ENCODE data around the gene PALD1. TPM values are rescaled to one million over a fixed set of nuclear protein-coding genes. Genes with fewer than 3 reads are reported as not detected.

Gene PALD1
- total RNA-seq, 1 donor from 2014 or later, result 1.8 TPM

DNA sequence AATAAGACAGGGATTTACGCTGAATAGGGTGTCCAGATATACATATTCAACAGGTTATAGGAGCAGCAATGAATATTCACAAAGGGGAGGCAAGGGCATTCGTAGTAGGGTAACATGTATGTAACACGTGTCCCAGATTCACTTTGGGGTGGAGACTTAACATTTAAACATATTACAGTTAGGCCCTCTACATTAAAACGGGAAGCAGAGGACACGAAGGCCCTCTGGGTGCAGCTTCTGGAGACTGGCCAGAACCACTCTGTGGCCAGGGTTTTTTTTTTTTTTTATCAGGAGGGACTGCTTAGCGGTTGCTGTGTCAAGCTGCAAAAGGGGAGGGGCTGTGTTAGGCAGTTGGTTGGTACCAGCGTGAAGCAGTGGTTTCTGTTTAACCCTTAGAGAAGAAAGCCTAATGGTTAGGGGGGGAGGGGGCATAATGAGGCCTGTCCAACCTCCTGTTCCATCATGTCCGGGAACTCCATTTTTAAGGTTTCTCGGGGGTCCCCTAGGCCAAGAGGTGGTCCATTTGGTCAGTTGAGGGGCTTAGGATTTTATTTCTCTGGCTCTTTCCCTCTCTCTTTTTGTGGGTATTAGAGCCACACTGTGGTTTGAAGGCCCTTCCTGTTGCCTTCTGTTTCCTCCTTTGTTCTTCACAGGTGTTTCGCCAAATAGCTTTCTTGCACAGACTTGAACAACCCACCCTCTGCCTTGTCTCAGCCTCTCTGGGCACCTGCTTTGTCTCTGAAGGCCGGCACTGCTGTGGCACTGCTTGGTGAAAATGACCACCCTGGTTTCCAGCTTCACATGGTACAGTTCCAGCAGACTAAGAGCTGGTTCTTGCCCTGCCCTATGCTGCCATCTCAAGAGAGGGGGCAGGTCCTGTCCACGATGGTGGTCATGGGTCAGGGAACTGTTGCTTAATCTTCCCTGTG, 97.6 kb downstream of the PALD1 start:
- Mint-ChIP-seq H3K4me1 (ENCODE audit: low read depth, unreplicated experiment) (peaks cover 33% of the 10 kb centered on the region), H3K4me3 (ENCODE audit: unreplicated experiment) (no peak overlapping the region), H3K36me3 (ENCODE audit: low read depth, unreplicated experiment) (no peaks in the 10 kb centered on the region), H3K9me3 (ENCODE audit: unreplicated experiment) (no peaks in the 10 kb centered on the region), H3K27ac (ENCODE audit: unreplicated experiment) (peak overlapping the region; percentile 34), H3K27me3 (ENCODE audit: low read depth, unreplicated experiment) (peaks cover 16% of the 10 kb centered on the region)
- Histone ChIP-seq H3K36me3 (ENCODE audit: insufficient read depth, low read length) (no peaks in the 10 kb centered on the region), H3K27ac (ENCODE audit: low read depth, low read length) (peak overlapping the region; percentile 57), H3K4me2 (ENCODE audit: low read length) (peak overlapping the region; percentile 50), H3K79me2 (ENCODE audit: insufficient read depth, low read length) (no peaks in the 10 kb centered on the region), H4K20me1 (ENCODE audit: insufficient read depth, low read length) (no peaks in the 10 kb centered on the region), H2AFZ (ENCODE audit: low read depth, low read length) (no peak overlapping the region), H3K4me3 (ENCODE audit: insufficient read depth, low read depth, low read length) (no peak overlapping the region), H3K4me1 (ENCODE audit: insufficient read depth, low read length) (peaks cover 33% of the 10 kb centered on the region), H3K9ac (ENCODE audit: low read length) (peak overlapping the region; percentile 36), H3K9me3 (ENCODE audit: insufficient read depth, low read depth, low read length) (no peaks in the 10 kb centered on the region), H3K27me3 (ENCODE audit: insufficient read depth, low read length) (no peaks in the 10 kb centered on the region)
- DNase-seq (ENCODE audit: low read depth) (peak; percentile 73), FAIRE-seq (no peak)
- no peak for TF ChIP-seq EZH2 (IDR thresholded peaks at IDR 0.05; ENCODE audit: insufficient read depth, low read length)
- TF ChIP-seq, protein P1, sequence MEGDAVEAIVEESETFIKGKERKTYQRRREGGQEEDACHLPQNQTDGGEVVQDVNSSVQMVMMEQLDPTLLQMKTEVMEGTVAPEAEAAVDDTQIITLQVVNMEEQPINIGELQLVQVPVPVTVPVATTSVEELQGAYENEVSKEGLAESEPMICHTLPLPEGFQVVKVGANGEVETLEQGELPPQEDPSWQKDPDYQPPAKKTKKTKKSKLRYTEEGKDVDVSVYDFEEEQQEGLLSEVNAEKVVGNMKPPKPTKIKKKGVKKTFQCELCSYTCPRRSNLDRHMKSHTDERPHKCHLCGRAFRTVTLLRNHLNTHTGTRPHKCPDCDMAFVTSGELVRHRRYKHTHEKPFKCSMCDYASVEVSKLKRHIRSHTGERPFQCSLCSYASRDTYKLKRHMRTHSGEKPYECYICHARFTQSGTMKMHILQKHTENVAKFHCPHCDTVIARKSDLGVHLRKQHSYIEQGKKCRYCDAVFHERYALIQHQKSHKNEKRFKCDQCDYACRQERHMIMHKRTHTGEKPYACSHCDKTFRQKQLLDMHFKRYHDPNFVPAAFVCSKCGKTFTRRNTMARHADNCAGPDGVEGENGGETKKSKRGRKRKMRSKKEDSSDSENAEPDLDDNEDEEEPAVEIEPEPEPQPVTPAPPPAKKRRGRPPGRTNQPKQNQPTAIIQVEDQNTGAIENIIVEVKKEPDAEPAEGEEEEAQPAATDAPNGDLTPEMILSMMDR (IDR thresholded peaks at IDR 0.05; ENCODE audit: insufficient read depth, low read depth, low read length), result no peak

DNA sequence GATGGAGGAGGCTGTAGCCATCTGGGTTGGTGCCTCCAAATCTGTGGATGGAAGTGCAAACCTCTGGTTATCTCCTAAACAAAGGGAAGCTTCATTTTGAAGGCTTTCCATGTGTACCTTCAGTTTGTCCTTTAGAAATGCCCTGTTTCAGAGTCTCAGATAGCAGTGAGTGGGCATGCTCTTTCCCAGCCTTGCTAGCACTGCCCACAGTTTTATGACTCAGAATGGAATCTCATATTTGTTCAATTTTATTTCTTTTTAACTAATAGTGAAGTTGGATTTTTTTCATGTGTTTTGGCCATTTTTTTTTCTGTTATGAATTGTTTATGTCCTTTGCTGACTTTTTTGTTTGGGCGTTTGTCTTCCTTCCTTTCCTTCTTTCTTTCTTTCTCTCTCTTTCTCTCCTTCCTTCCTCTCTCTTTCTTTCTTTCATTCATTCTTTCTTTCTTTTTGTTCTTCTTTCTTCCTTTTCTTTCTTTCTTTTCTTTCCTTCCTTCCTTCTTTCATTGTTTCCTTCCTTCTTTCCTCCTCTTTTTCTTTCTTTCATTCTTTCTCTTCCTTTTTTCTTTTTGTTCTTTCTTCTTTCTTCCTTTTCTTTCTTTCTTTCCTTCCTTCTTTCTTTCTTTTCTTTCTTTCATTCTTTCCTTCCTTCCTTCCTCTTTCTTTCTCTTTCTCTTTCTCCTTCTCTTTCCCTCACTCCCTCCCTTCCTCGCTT, 98.4 kb downstream of the PALD1 start:
- no peak overlapping the region for H3K4me3 Mint-ChIP-seq (ENCODE audit: unreplicated experiment)
- H3K4me1 Mint-ChIP-seq (ENCODE audit: low read depth, unreplicated experiment), result peaks cover 33% of the 10 kb centered on the region
- Histone ChIP-seq H3K79me2 (ENCODE audit: insufficient read depth, low read length) (no peaks in the 10 kb centered on the region), H3K4me2 (ENCODE audit: low read length) (peak overlapping the region; percentile 50), H2AFZ (ENCODE audit: low read depth, low read length) (no peak overlapping the region), H3K9me3 (ENCODE audit: insufficient read depth, low read depth, low read length) (no peaks in the 10 kb centered on the region), H3K9ac (ENCODE audit: low read length) (peak overlapping the region; percentile 36), H3K36me3 (ENCODE audit: insufficient read depth, low read length) (no peaks in the 10 kb centered on the region), H3K27me3 (ENCODE audit: insufficient read depth, low read length) (no peaks in the 10 kb centered on the region), H3K4me3 (ENCODE audit: insufficient read depth, low read depth, low read length) (no peak overlapping the region), H4K20me1 (ENCODE audit: insufficient read depth, low read length) (no peaks in the 10 kb centered on the region), H3K4me1 (ENCODE audit: insufficient read depth, low read length) (peaks cover 33% of the 10 kb centered on the region), H3K27ac (ENCODE audit: low read depth, low read length) (peak overlapping the region; percentile 57)
- DNase-seq (ENCODE audit: low read depth), result peak; percentile 41
- TF ChIP-seq EZH2 (IDR thresholded peaks at IDR 0.05; ENCODE audit: insufficient read depth, low read length), result no peak
- TF ChIP-seq, protein P1 (IDR thresholded peaks at IDR 0.05; ENCODE audit: insufficient read depth, low read depth, low read length), result no peak
- FAIRE-seq, result no peak
- H3K9me3 Mint-ChIP-seq (ENCODE audit: unreplicated experiment), result no peaks in the 10 kb centered on the region
- no peaks in the 10 kb centered on the region for H3K36me3 Mint-ChIP-seq (ENCODE audit: low read depth, unreplicated experiment)
- H3K27me3 Mint-ChIP-seq (ENCODE audit: low read depth, unreplicated experiment), result peaks cover 13% of the 10 kb centered on the region
- H3K27ac Mint-ChIP-seq (ENCODE audit: unreplicated experiment), result no peak overlapping the region
